Psoas muscle (tissue), 8 donors: ENCODE data around the gene ZNF81. TPM values are rescaled to one million over a fixed set of nuclear protein-coding genes. Genes with fewer than 3 reads are reported as not detected.

Experiments
- ATAC-seq, 4 donors: fragments of 200-7000 bp; cut with Tn5 transposase; one replicate each; pipeline ENCODE4 v1.9.1; 2020; ENCODE audit warnings: moderate library complexity in 3 of 4, mild to moderate bottlenecking in 2 of 4
- DNase-seq, 2 donors: peaks; one replicate each; pipeline ENCODE4 v3.0.0-alpha.2; 2020
- H3K27ac ChIP-seq: fragments of 200-600 bp; one replicate; pipeline ENCODE4 v1.8.0; 2022
- H3K27me3 ChIP-seq, 3 donors: fragments of 200-600 bp in 1 of 3; one replicate each; pipeline versions ENCODE4 v1.6.1 to v1.8.0; 2013 to 2022; ENCODE audit warnings: low read length in 2 of 3, mild to moderate bottlenecking in 2 of 3, moderate library complexity in 1 of 3; ENCODE audit not compliant: insufficient read depth in 3 of 3
- H3K36me3 ChIP-seq, 2 donors: fragments of 200-600 bp in 1 of 2; one replicate each; pipeline versions ENCODE4 v1.6.1 to v1.8.0; 2013 to 2022; ENCODE audit warnings: low read depth in 1 of 2, mild to moderate bottlenecking in 1 of 2, moderate library complexity in 1 of 2; ENCODE audit not compliant: insufficient read depth in 1 of 2
- H3K4me1 ChIP-seq: fragments of 200-600 bp; one replicate; pipeline ENCODE4 v1.8.0; 2022
- H3K4me3 ChIP-seq: fragments of 200-600 bp; one replicate; pipeline ENCODE4 v1.8.0; 2022; ENCODE audit warnings: mild to moderate bottlenecking
- H3K9me3 ChIP-seq: fragments of 200-600 bp; one replicate; pipeline ENCODE4 v1.8.0; 2022
- WGBS, 3 donors: extraction: QIAGEN DNeasy Blood & Tissue Kit; methylation state at CpG; one replicate each; pipeline versions ENCODE4 v1.1.6 to v1.1.7; 2013; 5-methylcytosine and 5-hydroxymethylcytosine counted together
- intact Hi-C, 2 donors: fragments of 100-400 bp; cut with DNase I; formaldehyde crosslinking; loops; one replicate each; pipeline versions ENCODE4 v1.11.0 to v1.14.2; 2022
- long read RNA-seq, 2 donors: library from polyadenylated mRNA; unstranded; transcript quantifications; one replicate each; pipeline ENCODE4 v2.0.0, GENCODE V29; 2021
- polyA plus RNA-seq, 3 donors: library from polyadenylated mRNA; stranded (reverse); fragments of 200-250 nt; gene quantifications; one replicate each; pipeline ENCODE4 v1.2.3, GENCODE V29; 2013
- total RNA-seq, 4 donors: library from RNA; stranded (reverse); fragmentation: NEBNext Ultra II Directional in 2 of 4; extraction: Animal tissue kit (Norgen Biotek cat#: 25700) in 2 of 4; gene quantifications; one replicate each; pipeline versions ENCODE4 v1.2.1 to v1.2.4, GENCODE V29; 2021 to 2023
- TF ChIP-seq, protein P1 (sequence below): fragments of 200-600 bp; IDR thresholded peaks from one replicate; pipeline ENCODE4 v1.8.0; 2022; ENCODE audit warnings: antibody characterized with exemption
- donor health status: healthy with polysubstance abuse.
- donor health status: DM: no; HTN: no; CAD: no; lungs with moderate emphysema.
- donor health status: Bipolar disorder and iron deficiency.
- donor health status: healthy.
- donor health status: DM: yes; HTN: yes; CAD: no.
- donor health status: DM: no; HTN: no; CAD: no.
- donor health status: DM: no; HTN: no; CAD: no.
- donor health status: DM: yes; HTN: yes; CAD: no.

The ZNF81 gene
- total RNA-seq: 1 to 10 TPM; 1.8 to 5.5 (median 4.3) TPM
- 1 to 10 TPM; 1.6 to 4.9 (median 1.8) TPM for polyA plus RNA-seq
- long read RNA-seq, donor 1: 0 reads
- long read RNA-seq, donor 2, partial matches to known transcripts: 1 of 3 reads
- long read RNA-seq, donor 2, other reads (novel, unspliced or antisense): 2 of 3 reads

DNA sequence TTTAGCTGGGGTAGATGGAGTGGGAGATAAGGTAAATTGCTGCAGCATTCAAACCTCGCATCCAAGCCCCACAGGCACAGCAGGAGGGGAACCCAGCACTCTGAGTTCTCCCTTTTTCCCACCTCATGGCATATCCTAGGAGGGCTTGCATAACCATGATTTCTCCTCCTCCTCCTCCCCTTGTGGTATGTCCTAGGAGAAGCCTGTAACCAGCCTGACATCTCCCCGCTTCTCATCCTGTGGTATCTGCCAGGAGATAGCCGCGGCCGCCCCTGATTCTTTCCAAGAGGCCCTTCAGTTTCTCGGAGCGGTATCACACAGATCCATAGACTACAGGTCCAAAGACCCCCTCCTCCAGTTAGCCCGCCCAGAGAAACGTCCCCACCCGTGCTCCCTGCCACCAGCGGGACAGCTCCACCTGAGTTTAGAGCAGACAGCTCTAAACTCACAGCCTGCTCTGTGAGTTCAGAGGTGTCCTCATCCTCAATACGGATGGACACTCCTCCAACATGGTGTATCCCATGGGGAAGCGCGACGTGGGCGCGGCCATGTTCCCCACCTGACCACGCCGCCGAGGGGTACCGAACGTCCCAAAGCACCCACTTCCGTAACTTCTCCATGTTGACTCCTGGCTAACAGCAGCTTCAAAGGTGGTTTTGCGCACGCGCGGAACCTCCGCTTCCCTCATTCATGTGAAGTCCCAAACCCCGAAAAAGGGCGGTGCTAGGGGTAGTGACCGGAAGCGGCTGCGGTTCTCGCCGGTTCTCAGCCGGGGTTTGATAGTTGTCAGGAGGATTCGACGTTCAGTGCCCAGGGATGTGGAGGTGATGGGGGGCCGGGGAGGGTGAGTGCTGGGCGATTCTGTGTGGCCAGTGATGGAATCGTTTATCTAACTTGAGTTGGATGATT lies at the start of gene ZNF81:
Gene ZNF81, plus strand, starts transcription at position 739 of the 909 bp plus-strand sequence. CDS start 9,366 bp downstream, outside the sequence.
- H3K36me3 ChIP-seq: no peaks in the 10 kb centered on the region
- no peaks in the 10 kb centered on the region for H3K4me1 ChIP-seq
- 1 to 27% (median 2%) methylated on average over 37 to 41 of the region's 41 CpGs for WGBS, 3 donors
- peak within 1 kb of the TSS; percentile 66 for H3K4me3 ChIP-seq
- peak within 1 kb of the TSS; percentile 66 for H3K27ac ChIP-seq
- H3K27me3 ChIP-seq: no peaks in the 10 kb centered on the region
- no peaks in the 10 kb centered on the region for H3K9me3 ChIP-seq
- DNase-seq (peak; percentile 97 to 98), ATAC-seq (peak; percentile 98 to 100 (median 98))
- intact Hi-C loops: loop anchor here (5.0 to 10.0 kb wide), 2 partner anchors 188 to 191 kb away; no protein-coding TSS in a partner anchor
- TF ChIP-seq, protein P1, sequence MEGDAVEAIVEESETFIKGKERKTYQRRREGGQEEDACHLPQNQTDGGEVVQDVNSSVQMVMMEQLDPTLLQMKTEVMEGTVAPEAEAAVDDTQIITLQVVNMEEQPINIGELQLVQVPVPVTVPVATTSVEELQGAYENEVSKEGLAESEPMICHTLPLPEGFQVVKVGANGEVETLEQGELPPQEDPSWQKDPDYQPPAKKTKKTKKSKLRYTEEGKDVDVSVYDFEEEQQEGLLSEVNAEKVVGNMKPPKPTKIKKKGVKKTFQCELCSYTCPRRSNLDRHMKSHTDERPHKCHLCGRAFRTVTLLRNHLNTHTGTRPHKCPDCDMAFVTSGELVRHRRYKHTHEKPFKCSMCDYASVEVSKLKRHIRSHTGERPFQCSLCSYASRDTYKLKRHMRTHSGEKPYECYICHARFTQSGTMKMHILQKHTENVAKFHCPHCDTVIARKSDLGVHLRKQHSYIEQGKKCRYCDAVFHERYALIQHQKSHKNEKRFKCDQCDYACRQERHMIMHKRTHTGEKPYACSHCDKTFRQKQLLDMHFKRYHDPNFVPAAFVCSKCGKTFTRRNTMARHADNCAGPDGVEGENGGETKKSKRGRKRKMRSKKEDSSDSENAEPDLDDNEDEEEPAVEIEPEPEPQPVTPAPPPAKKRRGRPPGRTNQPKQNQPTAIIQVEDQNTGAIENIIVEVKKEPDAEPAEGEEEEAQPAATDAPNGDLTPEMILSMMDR: no peak

DNA sequence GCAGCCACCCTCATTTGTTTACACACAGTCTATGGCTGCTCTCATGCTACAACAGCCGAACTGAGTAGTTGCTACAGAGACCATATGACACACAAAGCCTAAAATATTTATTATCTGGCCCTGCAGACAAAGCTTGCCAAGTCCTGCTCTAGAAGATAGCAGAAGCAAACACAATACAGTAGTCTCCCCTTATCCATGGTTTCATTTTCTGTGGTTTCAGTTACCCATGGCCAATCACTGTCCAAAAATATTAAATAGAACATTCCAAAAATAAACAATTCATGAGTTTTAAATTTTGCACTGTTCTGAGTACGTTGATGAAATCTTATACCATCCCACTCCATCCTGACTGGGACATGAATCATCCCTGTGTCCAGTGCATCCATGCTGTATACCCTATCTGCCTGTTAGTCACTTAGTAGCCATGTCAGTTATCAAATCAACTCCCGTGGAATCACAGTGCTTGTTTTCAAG lies 40.2 kb upstream of the ZNF81 start:
- intact Hi-C loops: no loop called here
- peak; percentile 66 to 94 (median 86) for ATAC-seq
- no peaks in the 10 kb centered on the region for H3K4me1 ChIP-seq
- no peak overlapping the region for H3K27ac ChIP-seq
- no peaks in the 10 kb centered on the region for H3K36me3 ChIP-seq
- TF ChIP-seq, protein P1: no peak
- no peak for DNase-seq
- WGBS, 3 donors: 21 to 38% (median 22%) methylated on average over 3 of the region's 3 CpGs
- no peak overlapping the region for H3K4me3 ChIP-seq
- peaks cover 0 to 7% (median 0%) of the 10 kb centered on the region in 3 donors for H3K27me3 ChIP-seq
- H3K9me3 ChIP-seq: no peaks in the 10 kb centered on the region

DNA sequence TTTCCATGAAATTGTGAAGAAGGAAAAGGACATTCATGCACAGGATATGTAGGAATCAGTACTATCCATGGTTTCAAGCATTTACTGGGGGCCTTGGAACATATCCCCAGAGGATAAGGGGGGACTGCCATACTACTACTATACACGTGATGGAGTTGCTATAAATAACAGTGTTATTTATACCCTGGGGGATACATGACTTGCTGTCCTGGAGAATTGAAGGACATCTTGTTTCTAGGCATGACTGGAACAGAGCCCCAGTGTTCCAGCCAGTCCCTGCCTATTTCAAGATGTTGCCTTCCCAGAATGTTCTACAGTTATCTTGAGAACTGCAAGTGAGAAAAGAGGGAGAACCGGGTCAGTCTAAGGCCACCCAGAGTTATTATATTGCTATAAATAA lies 39.6 kb upstream of the ZNF81 start:
- Histone ChIP-seq H3K4me3 (no peak overlapping the region), H3K27ac (no peak overlapping the region), H3K9me3 (no peaks in the 10 kb centered on the region), H3K36me3 (no peaks in the 10 kb centered on the region), H3K4me1 (no peaks in the 10 kb centered on the region), H3K27me3 (peaks cover 0 to 14% (median 0%) of the 10 kb centered on the region in 3 donors)
- intact Hi-C loops: no loop called here
- peak in 3 of 4 donors; percentile 79 to 92 (median 90) for ATAC-seq
- DNase-seq: no peak
- 12 to 21% (median 18%) methylated on average over 2 of the region's 2 CpGs for WGBS, 3 donors
- TF ChIP-seq, protein P1: no peak

DNA sequence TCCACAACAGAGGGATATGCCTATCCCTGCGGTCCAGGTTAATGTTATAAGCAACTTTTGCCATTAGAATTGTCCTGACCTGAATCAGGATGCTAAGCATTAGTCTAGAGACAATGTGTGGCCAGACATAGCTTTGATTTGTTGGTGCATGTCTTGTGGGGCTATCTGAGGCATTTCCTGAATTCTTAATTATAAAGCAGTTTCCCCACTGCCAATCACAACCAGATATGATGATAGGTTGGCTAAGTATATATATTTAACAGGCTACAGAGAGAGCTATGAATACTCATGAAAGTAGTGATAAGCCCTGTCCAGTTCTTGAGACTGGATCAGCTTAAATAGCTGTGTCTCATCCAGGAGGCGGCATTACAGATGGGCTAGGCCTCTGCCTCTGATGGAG lies 37.8 kb upstream of the ZNF81 start:
- no peak for DNase-seq
- intact Hi-C loops: no loop called here

More for the DNA sequence above, 37.8 kb upstream of the ZNF81 start:
- no peaks in the 10 kb centered on the region for H3K4me1 ChIP-seq
- no peak overlapping the region for H3K27ac ChIP-seq
- H3K27me3 ChIP-seq: peaks cover 0 to 20% (median 0%) of the 10 kb centered on the region in 3 donors
- WGBS, 3 donors: 77 to 96% (median 92%) methylated on average over 2 of the region's 2 CpGs
- H3K4me3 ChIP-seq: no peak overlapping the region
- ATAC-seq: no peak
- no peaks in the 10 kb centered on the region for H3K36me3 ChIP-seq
- TF ChIP-seq, protein P1: no peak
- no peaks in the 10 kb centered on the region for H3K9me3 ChIP-seq
